OCI-LY7 (cell line): ENCODE results near the gene C3orf85.

ENCODE experiments used
- EZH2phosphoT487 ChIP-seq: fragments of 200-600 bp; sonication (generic); IDR thresholded peaks from 2 replicates; pipeline ENCODE4 v1.6.1; 2018; ENCODE audit warnings: low read depth, borderline replicate concordance, mild to moderate bottlenecking, mixed run types, antibody characterized with exemption, low read length, moderate library complexity, mixed read lengths
- TF ChIP-seq, protein P1 (sequence below): fragments of 200-600 bp; sonication (generic); conservative IDR thresholded peaks from 2 replicates; pipeline ENCODE4 v1.5.1; 2014; ENCODE audit warnings: mild to moderate bottlenecking, antibody characterized with exemption, low read length, moderate library complexity, mixed read lengths

DNA sequence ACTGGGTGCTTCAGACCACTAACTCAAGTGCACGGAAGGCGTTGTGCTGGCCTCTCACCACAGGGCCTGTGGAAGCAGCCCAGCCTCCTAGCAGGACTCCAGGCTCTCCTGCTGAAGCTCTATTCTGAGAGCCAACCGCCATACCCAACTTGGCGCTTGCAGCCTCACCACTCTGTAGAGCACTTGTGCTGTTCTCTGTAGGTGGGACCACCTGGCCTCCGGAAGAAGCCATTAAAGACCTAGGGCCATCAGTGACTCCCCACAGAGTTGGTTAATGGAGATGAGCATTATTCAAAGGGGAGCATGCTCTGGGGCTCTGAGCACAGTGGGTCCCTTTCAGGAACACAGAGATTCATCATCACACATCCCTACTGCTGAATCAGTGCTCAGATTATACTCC, 50.9 kb downstream of the C3orf85 start:
- TF ChIP-seq EZH2phosphoT487, result no peak
- TF ChIP-seq, protein P1, sequence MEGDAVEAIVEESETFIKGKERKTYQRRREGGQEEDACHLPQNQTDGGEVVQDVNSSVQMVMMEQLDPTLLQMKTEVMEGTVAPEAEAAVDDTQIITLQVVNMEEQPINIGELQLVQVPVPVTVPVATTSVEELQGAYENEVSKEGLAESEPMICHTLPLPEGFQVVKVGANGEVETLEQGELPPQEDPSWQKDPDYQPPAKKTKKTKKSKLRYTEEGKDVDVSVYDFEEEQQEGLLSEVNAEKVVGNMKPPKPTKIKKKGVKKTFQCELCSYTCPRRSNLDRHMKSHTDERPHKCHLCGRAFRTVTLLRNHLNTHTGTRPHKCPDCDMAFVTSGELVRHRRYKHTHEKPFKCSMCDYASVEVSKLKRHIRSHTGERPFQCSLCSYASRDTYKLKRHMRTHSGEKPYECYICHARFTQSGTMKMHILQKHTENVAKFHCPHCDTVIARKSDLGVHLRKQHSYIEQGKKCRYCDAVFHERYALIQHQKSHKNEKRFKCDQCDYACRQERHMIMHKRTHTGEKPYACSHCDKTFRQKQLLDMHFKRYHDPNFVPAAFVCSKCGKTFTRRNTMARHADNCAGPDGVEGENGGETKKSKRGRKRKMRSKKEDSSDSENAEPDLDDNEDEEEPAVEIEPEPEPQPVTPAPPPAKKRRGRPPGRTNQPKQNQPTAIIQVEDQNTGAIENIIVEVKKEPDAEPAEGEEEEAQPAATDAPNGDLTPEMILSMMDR, result no peak
